HS-27A (cell line): Measurements from ENCODE around the gene GCH1.
"Not testable (repeated sequence)": the region's sequence is repeated elsewhere in the genome, so short reads cannot be mapped to it uniquely, and the experiment has no call there.

Source experiments
- DNase-seq: peaks from one replicate; pipeline ENCODE4 v3.0.0-alpha.2; 2012; ENCODE audit warnings: low read depth, missing footprints

Gene GCH1

GRCh38 chr14:54908190-54908589, 5.6 kb upstream of the GCH1 start:
- DNase-seq, result no peak

GRCh38 chr14:54906075-54906474, 3.4 kb upstream of the GCH1 start:
- no peak for DNase-seq

GRCh38 chr14:54902143-54902520, 494 bp downstream of the GCH1 start:
- no peak for DNase-seq

GRCh38 chr14:54901380-54902142, 1.1 kb downstream of the GCH1 start:
- no peak for DNase-seq

GRCh38 chr14:54899573-54899972, 3.1 kb downstream of the GCH1 start:
- DNase-seq, result no peak

GRCh38 chr14:54897809-54898555, 4.6 kb downstream of the GCH1 start:
- not testable (repeated sequence) for DNase-seq

- no peak for DNase-seq
Measured at GRCh38 chr14:54895683-54896082, 6.9 kb downstream of the GCH1 start.

- no peak for DNase-seq
Measured at GRCh38 chr14:54894995-54895394, 7.6 kb downstream of the GCH1 start.

GRCh38 chr14:54893151-54893760, 9.4 kb downstream of the GCH1 start:
- DNase-seq, result peak; percentile 45

GRCh38 chr14:54891471-54892245, 11.0 kb downstream of the GCH1 start:
- DNase-seq, result no peak

GRCh38 chr14:54890788-54891187, 11.8 kb downstream of the GCH1 start:
- no peak for DNase-seq

- DNase-seq, result no peak
Measured at GRCh38 chr14:54889919-54890318, 12.7 kb downstream of the GCH1 start.

GRCh38 chr14:54882521-54882920, 20.1 kb downstream of the GCH1 start:
- no peak for DNase-seq

- no peak for DNase-seq
Measured at GRCh38 chr14:54881761-54882401, 20.7 kb downstream of the GCH1 start.

- no peak for DNase-seq
Measured at GRCh38 chr14:54881235-54881760, 21.3 kb downstream of the GCH1 start.

GRCh38 chr14:54877703-54878021, 25.0 kb downstream of the GCH1 start:
- no peak for DNase-seq

GRCh38 chr14:54877015-54877702, 25.5 kb downstream of the GCH1 start:
- DNase-seq, result no peak

- not testable (repeated sequence) for DNase-seq
Measured at GRCh38 chr14:54875648-54876047, 27.0 kb downstream of the GCH1 start.

GRCh38 chr14:54870154-54871090, 32.2 kb downstream of the GCH1 start:
- not testable (repeated sequence) for DNase-seq

- no peak for DNase-seq
Measured at GRCh38 chr14:54867011-54867410, 35.6 kb downstream of the GCH1 start.
